GOT3 (cell line): ENCODE measurements around the gene CDH11.

Source experiments
- DNase-seq: peaks from one replicate; lab custom pipeline; 2025; ENCODE audit warnings: mixed read lengths; lab: John Stamatoyannopoulos, UW

Gene CDH11

DNA sequence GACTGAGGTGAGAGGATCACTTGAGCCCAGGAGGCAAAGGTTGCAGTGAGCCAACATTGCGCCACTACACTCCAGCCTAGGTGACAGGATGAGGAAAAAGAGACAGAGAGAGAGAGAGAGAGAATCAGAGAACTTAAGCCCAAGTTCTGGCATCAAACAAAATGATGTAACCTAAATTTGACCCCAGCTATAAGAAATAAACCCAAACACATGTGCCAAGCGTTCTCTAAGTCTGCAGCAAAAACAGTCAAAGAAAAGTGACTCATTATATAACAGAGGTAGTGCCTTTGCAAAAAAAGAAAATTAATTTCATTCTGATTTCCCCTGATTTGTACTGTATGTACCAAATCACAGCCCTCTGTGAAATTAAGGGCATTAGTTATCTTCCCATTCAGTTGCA lies 89.5 kb downstream of the CDH11 start:
- no peak for DNase-seq

DNA sequence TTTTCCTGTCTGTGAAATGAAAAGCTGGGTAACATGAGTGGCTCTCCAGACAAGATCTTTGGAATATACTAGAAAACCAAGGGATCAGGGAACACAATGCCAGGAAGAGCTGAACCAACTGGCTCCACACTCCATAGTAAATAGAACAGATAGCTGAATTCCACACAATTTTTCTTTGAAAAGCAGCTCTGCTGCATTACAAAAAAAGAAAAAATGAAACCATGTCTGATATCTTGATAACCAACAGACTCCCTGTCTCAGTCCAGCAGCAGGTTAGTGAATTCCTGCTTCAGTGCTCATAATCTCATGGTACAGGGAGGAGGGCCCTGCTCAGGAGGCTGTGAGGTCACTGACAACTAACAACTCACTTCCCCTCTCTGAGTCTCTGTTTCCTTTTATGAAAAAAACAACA lies 97.1 kb downstream of the CDH11 start:
- DNase-seq: no peak

DNA sequence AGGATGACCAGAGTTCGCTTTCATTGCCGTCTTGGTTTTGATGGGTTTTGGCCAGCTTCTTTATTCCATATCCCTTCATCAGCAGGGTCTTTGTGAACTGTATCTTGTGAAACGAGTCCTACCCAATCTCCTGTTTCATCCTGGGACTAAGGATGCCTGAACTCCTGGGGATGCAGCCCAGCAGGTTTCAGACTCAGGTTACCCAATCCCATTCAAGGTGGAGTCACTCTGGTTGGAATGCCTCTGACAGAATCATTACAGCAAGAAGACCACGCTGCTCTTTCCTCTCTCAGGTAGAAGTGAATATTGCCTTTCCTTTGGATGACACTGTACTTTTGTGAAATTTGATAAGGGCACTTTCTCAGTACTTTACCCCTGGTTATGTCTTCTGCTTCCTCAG lies 98.1 kb downstream of the CDH11 start:
- no peak for DNase-seq

DNA sequence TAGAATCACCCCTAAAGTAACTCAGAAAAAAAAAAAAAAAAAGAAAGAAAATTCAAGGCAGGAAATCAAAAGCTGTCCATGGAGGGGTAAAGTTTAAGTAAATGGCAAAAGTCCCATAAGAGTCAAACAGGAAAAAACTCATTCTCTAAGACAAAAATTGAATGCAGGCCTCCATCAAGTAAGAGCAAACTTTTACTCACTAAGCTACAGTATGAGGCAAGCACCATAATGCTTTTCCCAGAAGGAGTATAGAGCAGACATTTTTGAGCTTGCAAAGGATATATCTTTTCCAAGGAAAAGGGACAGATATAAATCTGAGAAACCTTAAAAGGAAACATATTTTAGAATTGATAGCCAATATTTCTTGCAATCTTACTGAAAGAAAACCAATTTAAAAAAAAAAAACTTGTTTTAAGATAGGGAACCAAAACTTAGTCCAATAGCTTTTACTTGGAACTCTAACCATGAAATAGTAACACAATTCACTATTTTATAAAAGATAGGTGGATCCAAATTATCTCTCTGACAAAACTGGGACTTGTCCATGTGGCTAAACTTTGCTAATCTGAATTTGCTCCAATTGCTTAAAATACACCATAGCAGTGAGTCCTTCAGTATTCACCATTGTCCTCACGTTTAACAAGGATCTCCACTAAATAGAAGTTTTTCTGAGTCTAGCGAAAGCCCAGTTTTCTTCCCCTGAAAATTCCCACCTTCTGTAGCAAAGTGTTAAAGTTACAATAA lies 99.8 kb downstream of the CDH11 start:
- no peak for DNase-seq

DNA sequence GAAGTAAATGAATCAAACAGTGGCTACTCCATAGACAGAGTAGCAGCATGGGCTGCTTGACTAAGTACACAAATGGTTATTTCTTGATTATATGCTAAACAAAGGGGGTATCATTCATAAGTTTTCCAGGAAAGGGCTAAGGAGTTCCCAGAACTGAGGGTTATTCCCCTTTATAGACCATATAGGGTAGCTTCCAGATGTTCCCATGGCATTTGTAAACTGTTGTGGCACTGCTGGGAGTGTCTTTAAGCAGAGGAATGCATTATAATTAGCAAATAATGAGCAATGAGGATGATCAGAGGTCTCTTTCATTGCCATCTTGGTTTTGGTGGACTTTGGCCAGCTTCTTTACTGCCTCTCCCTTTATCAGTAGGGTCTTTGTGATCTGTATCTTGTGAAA lies 105.1 kb downstream of the CDH11 start:
- no peak for DNase-seq

DNA sequence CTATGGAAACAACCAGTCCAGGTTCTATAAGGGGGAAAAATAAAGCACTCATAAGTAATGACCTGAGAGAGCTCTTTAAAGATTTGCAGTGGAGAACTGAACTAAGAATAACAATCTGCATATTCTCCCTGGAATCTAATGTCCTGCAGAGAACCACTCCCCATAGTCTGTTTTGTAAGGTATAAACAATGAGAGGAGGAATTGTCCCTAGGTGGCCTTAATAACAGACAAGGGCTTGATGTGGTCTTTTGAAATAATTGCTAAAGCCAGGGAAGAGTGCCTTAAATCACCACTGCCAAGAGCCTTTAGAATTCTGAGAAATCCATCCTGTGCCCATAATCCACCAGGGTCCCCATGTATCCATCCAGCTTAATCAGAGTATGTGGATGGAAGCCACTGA lies 106.3 kb downstream of the CDH11 start:
- no peak for DNase-seq

DNA sequence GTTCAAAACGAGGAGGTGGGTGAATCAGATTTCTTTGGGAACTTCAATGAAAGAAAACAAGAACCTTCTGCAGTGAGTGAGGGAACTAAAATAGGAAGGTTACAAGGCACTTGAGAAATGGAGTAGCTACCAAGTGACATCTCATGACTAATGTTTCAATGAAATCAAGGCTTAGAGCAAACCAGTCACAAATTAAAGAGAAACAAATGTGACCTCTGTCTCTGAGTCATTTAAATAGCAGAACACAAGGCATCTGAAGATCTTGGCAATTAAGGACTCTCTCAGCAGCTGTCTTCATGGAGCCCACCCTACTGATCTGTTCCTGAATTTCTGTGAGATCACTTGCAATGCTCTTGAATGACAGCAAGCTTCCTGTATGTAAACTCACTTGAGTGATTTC lies 109.5 kb downstream of the CDH11 start:
- no peak for DNase-seq

DNA sequence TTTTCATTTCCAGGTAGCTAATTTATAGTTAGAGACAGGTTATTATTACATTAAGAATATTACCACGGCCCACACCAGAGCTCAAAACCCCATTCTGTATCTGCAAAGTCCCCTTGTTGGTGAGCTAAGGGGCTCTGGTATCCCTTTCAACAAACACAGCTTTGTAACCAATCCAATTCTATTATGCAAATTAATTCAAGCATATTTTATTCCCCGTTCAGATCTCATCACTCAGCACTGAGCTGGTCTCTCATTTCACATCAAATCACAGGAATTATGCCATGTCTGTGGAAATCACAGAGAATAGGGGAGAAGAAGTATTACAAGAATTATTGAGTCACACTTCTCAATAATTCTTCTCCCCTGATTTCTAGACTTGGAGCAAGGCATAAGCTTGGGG lies 111.7 kb downstream of the CDH11 start:
- DNase-seq: no peak

DNA sequence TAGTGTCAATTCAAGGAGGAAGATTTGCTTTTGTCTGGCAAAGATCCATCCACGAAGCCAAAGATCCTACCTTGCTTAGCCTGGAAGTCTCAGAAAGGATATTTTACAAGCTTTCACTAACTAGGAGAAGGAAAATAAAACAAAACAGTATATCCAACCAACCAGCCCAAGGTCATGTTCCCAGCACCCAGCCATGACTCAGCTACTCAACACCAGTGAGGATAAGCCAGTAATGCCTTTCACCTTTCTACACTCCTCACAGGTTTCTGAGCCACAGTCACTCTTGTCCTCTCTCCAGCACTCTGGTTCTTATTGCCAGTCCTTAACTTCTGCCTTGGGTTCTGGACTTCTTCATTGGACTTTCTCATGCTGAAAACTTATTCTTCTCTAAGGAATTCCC lies 116.2 kb downstream of the CDH11 start:
- no peak for DNase-seq

DNA sequence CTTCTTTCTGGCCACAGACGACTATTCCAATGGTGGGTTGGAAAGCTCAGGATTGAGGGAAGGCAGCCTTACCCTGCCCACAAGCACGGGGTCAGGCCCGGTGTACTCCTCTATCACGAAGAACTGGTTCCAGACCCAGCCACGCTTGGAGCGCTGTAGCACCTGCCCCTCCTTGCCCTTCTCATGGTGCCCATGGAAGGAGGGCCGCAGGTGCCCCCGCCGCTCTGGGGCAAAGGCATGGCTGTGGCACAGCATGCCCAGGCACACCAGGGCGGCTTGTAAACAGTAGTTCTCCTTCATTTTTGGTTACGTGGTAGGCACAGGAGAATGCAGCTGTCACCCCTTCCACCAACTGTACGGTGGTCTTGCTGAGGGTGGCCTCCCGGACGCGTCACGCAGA lies 117.3 kb downstream of the CDH11 start:
- DNase-seq: no peak

DNA sequence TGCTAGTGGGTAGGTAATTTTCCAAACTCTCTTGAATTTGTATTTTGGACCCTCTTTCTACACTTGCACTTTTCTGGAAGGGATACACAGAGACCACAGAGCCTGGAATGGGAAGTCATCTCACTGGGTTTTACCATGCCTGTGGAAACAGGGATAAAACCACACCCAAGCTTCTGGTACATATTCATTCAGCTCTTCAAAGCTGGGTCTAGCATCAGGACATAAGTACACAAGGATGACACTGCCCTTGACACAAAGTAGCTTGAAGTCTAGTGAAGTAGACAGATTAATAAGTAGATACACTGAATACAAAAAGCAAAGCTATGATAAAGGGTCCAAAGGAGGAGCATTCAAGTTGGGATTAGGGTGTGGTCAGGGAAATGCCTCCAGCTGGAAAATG lies 118.2 kb downstream of the CDH11 start:
- DNase-seq: no peak

DNA sequence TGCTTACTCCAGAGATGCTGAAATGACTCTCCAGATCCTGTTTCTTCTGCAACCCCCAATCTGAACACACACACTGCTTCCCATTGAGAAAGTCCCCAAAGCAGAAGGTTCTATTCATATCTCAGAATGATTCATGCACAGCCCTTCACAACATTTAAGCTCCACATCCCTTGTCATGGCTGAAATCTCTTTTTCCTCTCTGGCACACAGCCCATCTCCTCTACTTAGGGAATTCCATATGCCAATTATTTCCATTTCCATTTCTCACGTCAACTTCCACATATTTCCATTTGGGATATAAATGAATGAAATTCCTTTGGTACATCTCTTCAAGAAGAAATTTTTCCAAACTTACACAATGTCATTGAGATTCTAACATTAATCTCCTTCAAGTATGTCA lies 119.6 kb downstream of the CDH11 start:
- no peak for DNase-seq

DNA sequence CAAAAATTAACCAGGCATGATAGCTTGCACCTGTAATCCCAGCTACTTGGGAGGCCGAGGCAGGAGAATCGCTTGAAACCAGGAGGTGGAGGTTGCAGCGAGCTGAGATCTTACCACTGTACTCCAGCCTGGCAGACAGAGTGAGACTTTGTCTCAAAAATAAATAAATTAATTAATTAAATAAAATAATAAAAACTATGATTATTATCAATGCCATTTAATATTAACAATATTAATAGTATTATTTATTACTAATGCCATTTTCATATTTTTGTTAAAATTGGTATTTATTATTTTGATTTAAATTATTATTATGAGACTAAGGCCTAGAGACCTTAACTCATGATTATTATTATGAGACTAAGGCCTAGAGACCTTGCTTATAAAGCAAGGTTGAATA lies 121.2 kb downstream of the CDH11 start:
- no peak for DNase-seq

DNA sequence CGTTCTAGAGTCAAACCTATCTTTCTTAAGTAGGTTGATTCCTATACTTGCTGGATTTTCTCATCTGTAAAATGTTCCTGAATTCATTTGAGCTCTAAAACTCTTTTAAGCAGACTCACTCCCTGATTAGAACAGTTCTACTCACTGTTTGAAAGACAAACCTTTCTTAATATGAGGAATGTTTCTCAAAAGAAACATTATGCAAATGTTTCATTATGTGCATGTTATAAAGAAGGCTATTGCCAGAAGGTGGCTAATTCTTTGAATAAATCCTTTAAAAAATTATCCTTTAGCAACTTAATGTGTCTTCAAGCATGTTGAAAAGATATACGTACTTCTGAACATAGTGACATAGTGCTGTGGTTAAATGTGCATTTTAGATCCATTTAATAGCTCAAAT lies 124.1 kb downstream of the CDH11 start:
- no peak for DNase-seq

DNA sequence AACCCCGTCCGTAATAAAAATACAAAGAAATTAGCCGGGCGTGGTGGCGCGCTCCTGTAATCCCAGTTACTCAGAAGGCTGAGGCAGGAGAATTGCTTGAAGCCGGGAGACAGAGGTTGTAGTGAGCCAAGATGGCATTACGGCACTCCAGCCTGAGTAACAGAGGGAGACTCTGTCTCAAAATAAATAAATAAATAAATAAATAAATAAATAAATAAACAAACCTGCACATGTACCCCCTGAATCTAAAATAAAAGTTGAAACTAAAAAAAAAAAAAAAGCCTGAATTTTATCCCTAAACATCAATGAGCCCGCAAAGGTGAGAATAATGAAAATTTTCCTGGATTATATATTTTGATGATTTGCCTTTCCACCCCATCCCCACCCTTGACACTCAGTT lies 124.7 kb downstream of the CDH11 start:
- no peak for DNase-seq

DNA sequence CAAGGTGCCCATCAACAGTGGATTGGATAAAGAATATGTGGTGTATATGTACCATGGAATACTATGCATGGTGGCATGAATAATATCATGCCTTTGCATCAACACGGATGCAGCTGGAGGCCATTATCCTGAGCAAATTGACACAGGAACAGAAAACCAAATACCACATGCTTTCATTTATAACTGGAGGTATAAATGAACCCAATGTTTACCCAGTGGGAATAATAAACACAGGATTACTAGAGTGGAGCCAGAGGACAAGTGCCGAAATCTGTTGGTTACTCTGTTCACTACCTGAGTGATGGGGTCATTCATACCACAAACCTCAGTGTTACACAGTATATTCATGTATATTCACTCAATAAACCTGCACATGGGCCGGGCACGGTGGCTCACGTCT lies 125.2 kb downstream of the CDH11 start:
- DNase-seq: no peak

DNA sequence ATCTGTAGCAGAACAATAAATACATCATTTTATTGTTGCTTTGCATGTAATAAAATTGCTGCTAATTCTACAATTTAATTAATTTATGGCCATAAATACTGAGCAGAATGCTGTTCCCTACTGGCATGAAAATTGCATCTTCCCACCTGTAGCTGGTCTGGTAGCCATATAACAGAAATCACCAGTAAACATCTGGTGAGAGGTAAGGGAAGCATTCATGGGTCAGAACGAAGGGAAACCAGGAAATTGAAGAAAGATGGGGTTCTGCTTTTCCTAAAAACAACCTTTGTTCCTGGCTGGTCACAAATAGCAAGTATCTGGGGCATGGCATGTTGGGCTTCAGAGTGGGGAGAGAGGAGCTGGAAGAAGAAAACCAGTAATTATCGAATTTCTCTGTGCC lies 128.4 kb downstream of the CDH11 start:
- DNase-seq: no peak

DNA sequence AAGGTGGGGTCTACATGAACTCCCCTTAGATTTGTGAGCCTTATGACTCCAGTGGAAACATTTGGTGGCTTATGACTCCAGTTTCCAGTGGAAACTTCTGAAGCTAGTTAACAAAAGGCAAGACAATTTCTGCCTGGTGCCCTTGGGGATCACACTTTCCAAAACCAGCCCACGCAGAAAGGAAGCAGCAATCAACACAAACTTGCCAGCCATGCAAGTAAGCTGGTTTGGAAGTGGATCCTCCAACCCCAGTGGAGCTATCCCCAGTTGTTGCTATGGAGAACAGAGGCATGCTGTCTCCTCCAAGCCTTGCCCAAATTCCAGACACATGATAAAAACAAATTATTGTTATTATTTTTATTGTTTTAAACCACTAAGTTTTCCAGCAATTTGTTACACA lies 130.9 kb downstream of the CDH11 start:
- DNase-seq: no peak

DNA sequence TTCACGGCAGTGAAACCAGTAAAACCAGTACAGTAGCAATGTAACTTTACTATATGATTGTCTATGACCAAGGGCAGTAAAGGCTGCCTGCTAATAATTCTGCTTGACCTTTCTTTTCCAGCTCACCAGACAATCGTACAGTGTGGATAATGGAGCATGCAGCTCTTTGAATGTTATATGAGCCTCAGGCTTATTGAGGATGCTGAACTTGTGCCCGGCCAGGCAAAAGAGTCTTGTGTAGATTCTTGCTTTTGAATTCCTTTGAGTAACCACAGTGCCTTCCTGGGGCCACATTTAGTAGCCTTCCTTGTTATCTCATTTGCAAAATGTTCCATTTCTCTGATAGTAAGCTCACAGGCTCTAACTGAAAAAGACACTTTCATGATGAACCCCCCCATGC lies 131.8 kb downstream of the CDH11 start:
- DNase-seq: no peak

DNA sequence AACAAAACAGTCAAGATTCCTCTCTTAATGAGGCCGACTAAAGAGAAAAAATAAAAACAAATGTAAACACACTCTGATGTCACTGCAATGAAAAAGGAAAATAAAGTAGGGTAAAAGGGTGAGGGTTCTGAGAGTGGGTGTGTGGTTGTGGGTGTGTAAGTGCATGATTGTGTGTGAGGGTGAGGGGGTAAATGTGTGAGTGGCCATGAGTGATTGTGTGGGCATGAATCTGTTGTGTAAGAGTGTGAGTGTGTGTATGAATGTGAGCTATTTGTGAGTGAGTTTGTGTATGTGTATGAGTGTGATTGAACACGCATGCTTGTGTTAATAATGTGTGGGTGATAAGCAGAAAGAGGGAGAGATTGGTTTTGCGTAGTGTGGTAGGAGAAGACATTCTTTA lies 132.8 kb downstream of the CDH11 start:
- DNase-seq: no peak

DNA sequence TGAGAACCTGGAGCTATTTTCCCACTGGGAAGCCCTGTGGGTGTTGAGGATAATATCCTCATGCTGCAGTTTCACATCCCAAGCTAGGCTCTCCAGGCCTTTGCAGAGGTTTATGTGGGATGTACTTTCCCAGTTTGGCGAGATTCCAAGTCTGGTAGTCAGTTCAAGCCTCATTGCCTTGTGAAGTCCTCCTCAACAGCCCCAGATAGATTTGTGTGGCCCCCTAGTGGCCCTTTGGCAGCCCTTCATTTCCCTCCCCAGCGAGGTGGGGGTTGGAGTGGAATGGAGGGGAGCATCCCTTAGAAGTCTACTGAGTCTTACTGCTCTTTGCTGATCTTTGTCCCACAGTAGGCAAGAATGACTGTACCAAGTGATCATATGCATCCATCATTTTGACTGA lies 137.9 kb downstream of the CDH11 start:
- no peak for DNase-seq

DNA sequence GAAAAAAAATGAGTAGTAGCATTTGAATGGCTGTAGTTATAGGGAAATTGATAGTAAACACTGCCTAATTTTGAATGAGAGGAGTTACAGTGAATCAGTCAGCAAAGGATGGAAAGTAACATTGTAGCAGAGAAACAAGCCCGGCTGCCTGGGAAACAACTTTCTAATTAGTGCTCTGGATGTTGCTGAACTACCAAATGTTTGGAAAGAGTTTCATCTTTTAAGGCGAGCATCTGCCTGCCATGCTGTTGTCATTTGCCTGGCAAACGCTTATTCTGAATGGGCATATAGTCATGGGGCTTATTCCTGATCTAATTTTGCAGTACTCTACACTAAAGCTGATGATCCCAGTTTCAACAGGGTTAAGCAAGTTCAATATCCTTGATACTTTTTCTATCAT lies 138.6 kb downstream of the CDH11 start:
- no peak for DNase-seq

DNA sequence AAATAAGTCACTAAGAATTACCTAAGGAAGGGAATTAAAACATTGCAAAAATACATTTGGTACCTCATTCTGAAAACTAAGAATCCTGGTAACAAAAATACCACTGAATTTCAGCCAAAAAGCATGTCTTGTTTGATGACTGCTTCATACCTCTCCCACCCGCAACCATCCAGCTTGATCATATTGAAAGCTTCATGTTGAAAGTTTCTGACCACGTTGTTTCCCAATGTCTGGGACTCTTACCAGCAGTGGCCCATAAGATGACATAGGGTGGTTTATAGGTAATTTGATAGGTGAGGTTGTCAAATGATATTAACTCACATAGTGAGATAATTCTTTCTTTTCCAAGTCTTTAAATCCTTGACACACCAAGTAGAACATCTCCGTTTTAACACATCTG lies 139.3 kb downstream of the CDH11 start:
- no peak for DNase-seq

DNA sequence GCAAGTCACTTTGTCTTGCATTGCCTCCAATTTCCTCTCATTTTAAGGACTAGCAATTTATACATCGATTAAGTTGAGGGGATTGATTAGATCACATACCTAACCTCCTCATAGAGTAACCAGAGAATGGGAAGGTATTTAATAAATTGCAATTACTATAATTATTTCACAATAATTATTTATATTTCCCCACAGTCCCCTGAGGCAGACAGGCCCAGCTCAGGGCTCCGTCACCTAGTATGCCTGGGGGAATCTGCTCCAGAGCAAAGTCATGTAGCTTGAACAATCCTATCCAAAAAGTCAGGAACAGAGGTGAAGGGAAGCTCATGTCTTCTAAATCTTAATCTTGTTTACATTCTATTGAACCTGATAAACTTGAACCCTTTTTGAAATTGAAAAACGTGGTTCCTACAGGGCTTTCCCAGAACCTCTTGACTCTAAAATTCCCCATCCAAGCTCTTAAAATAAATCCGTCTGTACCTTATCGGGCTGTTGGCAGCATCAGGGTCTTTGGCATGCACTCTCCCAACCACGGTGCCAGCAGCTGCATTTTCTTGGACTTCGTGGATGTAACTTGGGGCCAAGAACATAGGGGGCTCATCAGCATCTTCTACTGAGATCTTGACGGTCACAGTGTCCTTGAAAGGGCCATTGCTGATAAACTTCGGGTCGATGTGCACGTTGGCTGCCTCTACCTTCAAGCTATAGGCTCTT lies 140.1 kb downstream of the CDH11 start:
- DNase-seq: no peak
